Coronary artery (tissue), 2 donors: Measurements from ENCODE around the gene KRT27.

Experiments
- DNase-seq: peaks from one replicate; pipeline ENCODE4 v3.0.0-alpha.2; 2017; ENCODE audit warnings: low spot score
- H3K27ac ChIP-seq, 2 donors: fragments of 200-600 bp; sonication (generic); one replicate each; pipeline ENCODE4 v1.5.1; 2016 to 2019
- H3K4me3 ChIP-seq: fragments of 200-600 bp; sonication (generic); 2 replicates; pipeline ENCODE4 v1.5.1; 2016; ENCODE audit warnings: mild to moderate bottlenecking, moderate library complexity
- CTCF ChIP-seq: fragments of 200-600 bp; sonication (generic); IDR thresholded peaks from one replicate; pipeline ENCODE4 v1.5.1; 2019; ENCODE audit warnings: antibody characterized with exemption

Gene KRT27

GRCh38 chr17:40778461-40778860 is 3.9 kb downstream of the KRT27 start:
- no peak for DNase-seq
- Histone ChIP-seq H3K27ac (no peak overlapping the region), H3K4me3 (no peak overlapping the region)
- no peak for TF ChIP-seq CTCF

GRCh38 chr17:40777971-40778370 is 4.4 kb downstream of the KRT27 start:
- TF ChIP-seq CTCF = no peak
- no peak overlapping the region for H3K27ac ChIP-seq
- no peak overlapping the region for H3K4me3 ChIP-seq
- no peak for DNase-seq

- no peak for DNase-seq
- H3K27ac ChIP-seq = no peak overlapping the region
- TF ChIP-seq CTCF = no peak
- H3K4me3 ChIP-seq = no peak overlapping the region
Observed at GRCh38 chr17:40777459-40777858, 4.9 kb downstream of the KRT27 start.

GRCh38 chr17:40775945-40776344 is 6.4 kb downstream of the KRT27 start:
- no peak for DNase-seq
- Histone ChIP-seq H3K4me3 (no peak overlapping the region), H3K27ac (no peak overlapping the region)
- TF ChIP-seq CTCF = no peak

GRCh38 chr17:40772101-40772500 is 10.2 kb downstream of the KRT27 start, which contains the start of gene KRT26:
KRT26 (minus strand) TSS chr17:40772201; CDS start chr17:40772113, 88 bp downstream.
- H3K4me3 ChIP-seq = no peak within 1 kb of the TSS
- DNase-seq = no peak
- H3K27ac ChIP-seq = no peak within 1 kb of the TSS
- no peak for TF ChIP-seq CTCF

- Histone ChIP-seq H3K4me3 (no peak overlapping the region), H3K27ac (no peak overlapping the region)
- DNase-seq = no peak
- no peak for TF ChIP-seq CTCF
Observed at GRCh38 chr17:40765657-40766056, 16.7 kb downstream of the KRT27 start.

GRCh38 chr17:40763752-40764151 is 18.6 kb downstream of the KRT27 start:
- Histone ChIP-seq H3K4me3 (no peak overlapping the region), H3K27ac (no peak overlapping the region)
- no peak for TF ChIP-seq CTCF
- no peak for DNase-seq
